Skeletal muscle tissue (tissue), 4 donors: ENCODE data around the gene EMSY. TPM values are rescaled to one million over a fixed set of nuclear protein-coding genes. Genes with fewer than 3 reads are reported as not detected.

Source experiments
- H3K27ac ChIP-seq: one replicate; pipeline ENCODE4 v1.7.0; 2013; ENCODE audit warnings: mild to moderate bottlenecking, low read depth, low read length, inconsistent platforms
- H3K27me3 ChIP-seq, 3 donors: one replicate each; pipeline ENCODE4 v1.7.0; 2013; ENCODE audit warnings: low read length in 3 of 3; ENCODE audit not compliant: control insufficient read depth in 3 of 3, insufficient read depth in 3 of 3
- H3K36me3 ChIP-seq, 3 donors: one replicate each; pipeline ENCODE4 v1.7.0; 2013; ENCODE audit warnings: low read length in 3 of 3; ENCODE audit not compliant: control insufficient read depth in 3 of 3, insufficient read depth in 3 of 3
- H3K4me1 ChIP-seq, 3 donors: one replicate each; pipeline ENCODE4 v1.7.0; 2013; ENCODE audit warnings: low read length in 3 of 3, mild to moderate bottlenecking in 3 of 3; ENCODE audit not compliant: control insufficient read depth in 3 of 3, insufficient read depth in 3 of 3
- H3K4me3 ChIP-seq, 3 donors: one replicate each; pipeline ENCODE4 v1.7.0; 2013; ENCODE audit warnings: low read length in 3 of 3
- H3K9ac ChIP-seq, 3 donors: one replicate each; pipeline ENCODE4 v1.7.0; 2013; ENCODE audit warnings: low read length in 3 of 3, mild to moderate bottlenecking in 3 of 3, moderate library complexity in 2 of 3, low read depth in 1 of 3
- H3K9me3 ChIP-seq, 3 donors: one replicate each; pipeline ENCODE4 v1.7.0; 2013; ENCODE audit warnings: low read length in 3 of 3; ENCODE audit not compliant: control insufficient read depth in 3 of 3
- total RNA-seq: library from RNA; depleted of rRNA; stranded (reverse); fragments of >200 nt; gene quantifications from one replicate; pipeline ENCODE4 v1.2.3, GENCODE V29; 2014
- donor health status: Osteomylitis.

Gene EMSY
- total RNA-seq, 1 donor from 2014 or later, result 11.0 TPM

GRCh38 chr11:76455931-76456330 is 11.1 kb downstream of the EMSY start:
- Histone ChIP-seq H3K9me3 (no peaks in the 10 kb centered on the region), H3K36me3 (peaks cover 7 to 36% (median 32%) of the 10 kb centered on the region in 3 donors), H3K27ac (no peak overlapping the region), H3K27me3 (no peaks in the 10 kb centered on the region), H3K4me1 (no peaks in the 10 kb centered on the region), H3K4me3 (no peak overlapping the region), H3K9ac (no peak overlapping the region)

GRCh38 chr11:76456571-76456970 is 11.8 kb downstream of the EMSY start:
- H3K4me1 ChIP-seq, result no peaks in the 10 kb centered on the region
- H3K36me3 ChIP-seq, result peaks cover 7 to 36% (median 32%) of the 10 kb centered on the region in 3 donors
- H3K9me3 ChIP-seq, result no peaks in the 10 kb centered on the region
- H3K4me3 ChIP-seq, result no peak overlapping the region
- H3K27me3 ChIP-seq, result no peaks in the 10 kb centered on the region
- H3K9ac ChIP-seq, result no peak overlapping the region
- H3K27ac ChIP-seq, result no peak overlapping the region

DNA sequence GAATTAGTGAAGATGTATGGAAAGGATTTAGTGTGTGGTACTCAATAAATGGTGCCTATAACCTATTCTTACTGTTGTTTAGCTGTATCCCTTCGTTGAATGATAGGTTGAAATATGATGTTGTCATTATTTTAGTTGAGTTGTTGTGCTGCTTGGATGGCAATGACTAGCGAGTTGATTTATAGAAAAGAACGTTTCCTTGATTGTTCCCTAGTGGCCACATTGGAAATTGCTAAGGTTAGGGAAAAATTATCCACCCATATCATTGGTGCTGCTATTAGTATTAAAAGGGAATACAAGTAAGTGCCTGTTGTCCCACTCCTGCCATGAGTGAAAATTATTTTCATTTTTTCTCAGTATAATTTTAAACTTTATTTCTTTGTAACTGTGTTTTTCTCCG is 14.5 kb downstream of the EMSY start:
- H3K9ac ChIP-seq, result no peak overlapping the region
- H3K27me3 ChIP-seq, result no peaks in the 10 kb centered on the region
- H3K9me3 ChIP-seq, result no peaks in the 10 kb centered on the region
- no peaks in the 10 kb centered on the region for H3K4me1 ChIP-seq
- H3K36me3 ChIP-seq, result peaks cover 0 to 22% (median 21%) of the 10 kb centered on the region in 3 donors
- no peak overlapping the region for H3K4me3 ChIP-seq
- H3K27ac ChIP-seq, result no peak overlapping the region

DNA sequence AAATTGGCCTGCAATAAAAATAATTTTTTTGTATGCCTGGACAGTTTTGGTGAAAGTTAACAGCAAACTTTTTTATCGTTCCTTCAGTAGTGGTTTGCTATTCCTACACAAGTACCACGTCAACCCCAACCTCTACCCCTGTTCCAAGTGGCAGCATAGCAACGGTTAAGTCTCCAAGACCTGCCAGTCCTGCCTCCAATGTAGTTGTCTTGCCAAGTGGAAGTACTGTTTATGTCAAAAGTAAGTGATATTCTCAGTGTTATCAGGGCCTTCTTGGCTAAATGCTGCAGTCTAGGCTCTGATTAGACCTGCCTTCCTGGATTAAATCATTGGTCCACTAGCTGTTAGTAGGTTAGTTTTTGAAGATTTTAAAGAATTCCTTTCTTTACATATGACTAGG is 15.0 kb downstream of the EMSY start:
- Histone ChIP-seq H3K27me3 (no peaks in the 10 kb centered on the region), H3K9ac (no peak overlapping the region), H3K9me3 (no peaks in the 10 kb centered on the region), H3K4me1 (no peaks in the 10 kb centered on the region), H3K36me3 (peaks cover 0 to 24% (median 18%) of the 10 kb centered on the region in 3 donors), H3K27ac (no peak overlapping the region), H3K4me3 (no peak overlapping the region)

DNA sequence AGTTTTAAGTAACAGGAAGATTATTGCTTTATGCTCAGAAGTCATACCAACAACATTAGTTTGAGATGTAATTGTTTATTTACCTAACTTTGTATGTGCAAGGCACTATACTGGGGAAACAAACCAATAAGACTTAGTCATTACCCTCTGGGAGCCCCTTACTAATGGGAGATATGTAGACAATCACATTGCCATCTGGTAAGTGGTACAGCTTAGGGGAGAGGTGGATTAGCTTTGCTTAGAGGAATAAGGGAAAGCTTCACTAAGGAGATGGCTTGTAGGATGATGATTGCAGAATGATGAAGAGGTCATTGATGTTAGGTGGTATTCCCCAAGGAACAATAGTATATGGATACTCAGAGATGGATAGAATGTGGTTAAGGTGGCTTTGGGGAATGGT is 17.5 kb downstream of the EMSY start:
- no peak overlapping the region for H3K9ac ChIP-seq
- no peaks in the 10 kb centered on the region for H3K4me1 ChIP-seq
- peaks cover 0 to 24% (median 10%) of the 10 kb centered on the region in 3 donors for H3K36me3 ChIP-seq
- H3K4me3 ChIP-seq, result no peak overlapping the region
- H3K27me3 ChIP-seq, result no peaks in the 10 kb centered on the region
- H3K27ac ChIP-seq, result no peak overlapping the region
- no peaks in the 10 kb centered on the region for H3K9me3 ChIP-seq

GRCh38 chr11:76465701-76466100 is 20.9 kb downstream of the EMSY start:
- H3K4me3 ChIP-seq, result no peak overlapping the region
- H3K4me1 ChIP-seq, result no peaks in the 10 kb centered on the region
- no peaks in the 10 kb centered on the region for H3K27me3 ChIP-seq
- no peaks in the 10 kb centered on the region for H3K9me3 ChIP-seq
- no peak overlapping the region for H3K9ac ChIP-seq
- H3K36me3 ChIP-seq, result peaks cover 0 to 14% (median 5%) of the 10 kb centered on the region in 3 donors
- no peak overlapping the region for H3K27ac ChIP-seq

GRCh38 chr11:76466666-76467065 is 21.8 kb downstream of the EMSY start:
- Histone ChIP-seq H3K4me3 (no peak overlapping the region), H3K9ac (no peak overlapping the region), H3K9me3 (no peaks in the 10 kb centered on the region), H3K27ac (no peak overlapping the region), H3K27me3 (no peaks in the 10 kb centered on the region), H3K36me3 (peaks cover 0 to 18% (median 5%) of the 10 kb centered on the region in 3 donors), H3K4me1 (no peaks in the 10 kb centered on the region)

GRCh38 chr11:76469141-76469540 is 24.3 kb downstream of the EMSY start:
- no peak overlapping the region for H3K27ac ChIP-seq
- no peaks in the 10 kb centered on the region for H3K4me1 ChIP-seq
- H3K27me3 ChIP-seq, result no peaks in the 10 kb centered on the region
- H3K36me3 ChIP-seq, result peaks cover 5 to 30% (median 9%) of the 10 kb centered on the region in 3 donors
- H3K9ac ChIP-seq, result no peak overlapping the region
- no peaks in the 10 kb centered on the region for H3K9me3 ChIP-seq
- H3K4me3 ChIP-seq, result no peak overlapping the region

DNA sequence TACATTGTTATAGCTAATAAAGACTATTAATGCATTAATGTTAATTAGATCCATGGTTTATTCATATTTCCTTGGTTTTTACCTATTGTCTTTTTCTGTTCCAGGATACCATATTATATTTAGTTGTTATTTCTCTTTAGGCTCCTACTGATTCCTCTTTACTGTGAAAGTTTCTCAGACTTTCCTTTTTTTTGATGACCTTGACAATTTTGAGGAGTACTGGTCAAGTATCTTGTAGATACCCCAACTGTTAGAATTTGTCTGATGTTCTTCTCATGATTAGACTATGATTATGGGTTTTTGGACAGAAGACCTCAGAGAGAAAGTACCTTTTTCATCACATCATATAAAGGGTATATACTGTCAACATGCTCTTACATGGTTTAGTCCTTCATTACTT is 26.6 kb downstream of the EMSY start:
- H3K27ac ChIP-seq, result no peak overlapping the region
- no peaks in the 10 kb centered on the region for H3K9me3 ChIP-seq

GRCh38 chr11:76480241-76480640 is 35.4 kb downstream of the EMSY start:
- peaks cover 11 to 16% (median 13%) of the 10 kb centered on the region in 3 donors for H3K36me3 ChIP-seq
- H3K9me3 ChIP-seq, result no peaks in the 10 kb centered on the region
- no peak overlapping the region for H3K4me3 ChIP-seq
- no peak overlapping the region for H3K9ac ChIP-seq
- no peak overlapping the region for H3K27ac ChIP-seq
- H3K27me3 ChIP-seq, result no peaks in the 10 kb centered on the region
- no peaks in the 10 kb centered on the region for H3K4me1 ChIP-seq

More for the DNA sequence above, 26.6 kb downstream of the EMSY start:
- Histone ChIP-seq H3K27me3 (no peaks in the 10 kb centered on the region), H3K36me3 (peaks cover 5 to 32% (median 12%) of the 10 kb centered on the region in 3 donors), H3K4me1 (no peaks in the 10 kb centered on the region), H3K4me3 (no peak overlapping the region), H3K9ac (no peak overlapping the region)

DNA sequence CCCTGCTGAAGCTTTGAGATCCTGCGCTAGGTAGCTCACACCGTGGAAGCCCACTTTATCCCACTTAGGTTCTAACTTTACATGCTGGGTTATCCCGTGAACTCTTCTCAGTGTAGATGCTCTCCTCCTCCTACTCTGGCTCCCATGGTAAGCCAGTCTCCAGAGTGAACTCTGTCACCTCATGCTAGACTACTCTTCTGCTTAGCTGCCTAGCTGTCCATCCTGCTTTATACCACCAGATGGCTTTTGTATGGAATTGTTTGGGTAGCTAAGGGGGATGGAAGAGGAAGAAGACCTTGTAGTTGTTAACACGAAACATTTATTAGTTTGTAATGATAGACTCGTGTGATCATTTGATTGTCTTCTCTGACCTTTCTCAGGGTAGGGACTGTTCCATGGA is 46.8 kb downstream of the EMSY start:
- no peaks in the 10 kb centered on the region for H3K27me3 ChIP-seq
- H3K4me3 ChIP-seq, result no peak overlapping the region
- peaks cover 5 to 21% (median 20%) of the 10 kb centered on the region in 3 donors for H3K36me3 ChIP-seq
- no peak overlapping the region for H3K9ac ChIP-seq
- H3K27ac ChIP-seq, result no peak overlapping the region
- no peaks in the 10 kb centered on the region for H3K9me3 ChIP-seq
- H3K4me1 ChIP-seq, result no peaks in the 10 kb centered on the region
